Stimulated activated CD8-positive, alpha-beta memory T cell treated with anti-CD3 and anti-CD28 coated beads, Interleukin-15, amount 100 ng/mL, for 48 hours (primary cell): Measurements from ENCODE around the gene STAC2.

Experiments used
- DNase-seq, 2 donors: peaks; one replicate each; pipeline ENCODE4 v3.0.0-alpha.2; 2020; ENCODE audit warnings: low read depth in 2 of 2

The STAC2 gene

DNA sequence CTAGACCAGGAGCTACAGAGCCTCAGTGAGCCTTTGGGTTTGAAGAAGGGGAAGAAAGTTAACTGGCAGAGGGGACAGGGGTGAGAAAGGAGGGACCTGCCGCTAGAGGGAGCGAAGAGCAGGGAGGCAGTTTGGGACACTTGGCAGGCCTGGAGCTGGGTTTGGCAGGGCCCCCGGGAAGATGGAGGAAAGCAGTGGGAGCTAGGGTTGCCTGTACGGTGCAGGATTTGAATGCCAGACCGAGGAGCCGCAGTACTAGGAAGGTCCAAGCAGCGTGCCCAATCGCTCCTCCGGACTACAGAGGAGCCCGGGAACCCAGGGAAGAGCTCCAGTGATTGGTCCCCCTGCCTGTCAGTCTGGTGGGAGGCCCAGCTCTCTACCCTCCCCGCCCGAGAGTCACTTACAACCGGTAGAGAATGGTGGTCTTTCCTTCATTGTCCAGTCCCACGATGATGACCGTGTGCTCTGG, 61.0 kb downstream of the STAC2 start:
- peak; percentile 66 to 76 for DNase-seq

DNA sequence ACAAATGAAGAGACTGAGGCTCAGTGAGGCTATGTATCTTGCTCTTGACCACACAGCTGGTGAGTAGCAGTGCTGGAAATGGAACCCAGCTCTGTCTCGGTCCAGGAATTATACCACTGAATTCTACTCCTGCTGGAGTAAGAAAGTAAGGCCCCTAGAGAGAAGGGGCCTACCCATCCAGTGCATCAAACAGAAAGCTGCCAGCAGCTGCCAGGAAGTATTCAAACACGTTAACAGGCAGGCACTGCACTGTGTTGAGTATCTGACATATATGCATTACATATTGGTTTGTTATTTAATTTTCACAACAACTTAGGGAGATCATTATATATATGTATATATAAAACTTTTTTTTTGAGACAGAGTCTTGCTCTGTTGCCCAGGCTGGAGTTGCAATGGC, 63.8 kb downstream of the STAC2 start:
- no peak for DNase-seq
